GM12801 (cell line): ENCODE measurements around the gene DNAH1.

Source experiments
- CTCF ChIP-seq: IDR thresholded peaks from one replicate; pipeline ENCODE4 v1.5.1; 2011; ENCODE audit warnings: control low read depth; ENCODE audit not compliant: insufficient read length; ENCODE audit errors: extremely low read depth

DNAH1 gene

GRCh38 chr3:52400275-52400793 lies 84.2 kb downstream of the DNAH1 start:
- no peak for TF ChIP-seq CTCF

- TF ChIP-seq CTCF = no peak
Observed at GRCh38 chr3:52401021-52401420, 84.9 kb downstream of the DNAH1 start.

GRCh38 chr3:52401551-52401950 lies 85.4 kb downstream of the DNAH1 start:
- no peak for TF ChIP-seq CTCF

- TF ChIP-seq CTCF = no peak
Observed at GRCh38 chr3:52402101-52402521, 86.0 kb downstream of the DNAH1 start.

- no peak for TF ChIP-seq CTCF
Observed at GRCh38 chr3:52402706-52403270, 86.7 kb downstream of the DNAH1 start.

GRCh38 chr3:52403271-52403841 lies 87.2 kb downstream of the DNAH1 start:
- TF ChIP-seq CTCF = no peak

- no peak for TF ChIP-seq CTCF
Observed at GRCh38 chr3:52403955-52404354, 87.8 kb downstream of the DNAH1 start.
